Peyer's patch (tissue), 4 donors: ENCODE results near the gene ABCA5. TPM values are rescaled to one million over a fixed set of nuclear protein-coding genes. Genes with fewer than 3 reads are reported as not detected.

ENCODE experiments used
- DNase-seq, 3 donors: peaks; one replicate each; pipeline ENCODE4 v3.0.0-alpha.2; 2017 to 2019
- H3K27ac ChIP-seq, 4 donors: fragments of 200-600 bp; sonication (generic); one replicate each; pipeline ENCODE4 v1.5.1; 2016 to 2019
- H3K27me3 ChIP-seq, 2 donors: fragments of 200-600 bp; sonication (generic); one replicate each; pipeline ENCODE4 v1.5.1; 2019
- H3K36me3 ChIP-seq, 3 donors: fragments of 200-600 bp; sonication (generic); one replicate each; pipeline ENCODE4 v1.5.1; 2016 to 2019
- H3K4me1 ChIP-seq, 4 donors: fragments of 200-600 bp; sonication (generic); one replicate each; pipeline ENCODE4 v1.5.1; 2016 to 2019
- H3K4me3 ChIP-seq, 4 donors: fragments of 200-600 bp; sonication (generic); 1 replicate in 3 of 4; 2 replicates in 1 of 4; pipeline ENCODE4 v1.5.1; 2016 to 2019; ENCODE audit warnings: mild to moderate bottlenecking in 1 of 4
- H3K9me3 ChIP-seq, 4 donors: fragments of 200-600 bp; sonication (generic); one replicate each; pipeline ENCODE4 v1.5.1; 2016 to 2019; ENCODE audit warnings: mild to moderate bottlenecking in 1 of 4
- CTCF ChIP-seq, 6 experiments: fragments of 450-650 bp in 4 of 6; fragments of 200-600 bp in 2 of 6; sonication (generic) in 1 of 6; IDR thresholded peaks; one replicate each; pipeline ENCODE4 v1.5.1; 2017 to 2019; ENCODE audit warnings: antibody characterized with exemption in 6 of 6, mild to moderate bottlenecking in 3 of 6, moderate library complexity in 1 of 6
- POLR2A ChIP-seq, 2 donors: fragments of 450-650 bp; IDR thresholded peaks; one replicate each; pipeline ENCODE4 v1.5.1; 2017; ENCODE audit warnings: antibody characterized with exemption in 2 of 2, mild to moderate bottlenecking in 2 of 2, moderate library complexity in 2 of 2
- total RNA-seq, 4 donors: library from RNA; depleted of rRNA; stranded (reverse); fragments of >200 nt; gene quantifications; one replicate each; pipeline ENCODE4 v1.1.0, GENCODE V29; 2016

The ABCA5 gene, protein sequence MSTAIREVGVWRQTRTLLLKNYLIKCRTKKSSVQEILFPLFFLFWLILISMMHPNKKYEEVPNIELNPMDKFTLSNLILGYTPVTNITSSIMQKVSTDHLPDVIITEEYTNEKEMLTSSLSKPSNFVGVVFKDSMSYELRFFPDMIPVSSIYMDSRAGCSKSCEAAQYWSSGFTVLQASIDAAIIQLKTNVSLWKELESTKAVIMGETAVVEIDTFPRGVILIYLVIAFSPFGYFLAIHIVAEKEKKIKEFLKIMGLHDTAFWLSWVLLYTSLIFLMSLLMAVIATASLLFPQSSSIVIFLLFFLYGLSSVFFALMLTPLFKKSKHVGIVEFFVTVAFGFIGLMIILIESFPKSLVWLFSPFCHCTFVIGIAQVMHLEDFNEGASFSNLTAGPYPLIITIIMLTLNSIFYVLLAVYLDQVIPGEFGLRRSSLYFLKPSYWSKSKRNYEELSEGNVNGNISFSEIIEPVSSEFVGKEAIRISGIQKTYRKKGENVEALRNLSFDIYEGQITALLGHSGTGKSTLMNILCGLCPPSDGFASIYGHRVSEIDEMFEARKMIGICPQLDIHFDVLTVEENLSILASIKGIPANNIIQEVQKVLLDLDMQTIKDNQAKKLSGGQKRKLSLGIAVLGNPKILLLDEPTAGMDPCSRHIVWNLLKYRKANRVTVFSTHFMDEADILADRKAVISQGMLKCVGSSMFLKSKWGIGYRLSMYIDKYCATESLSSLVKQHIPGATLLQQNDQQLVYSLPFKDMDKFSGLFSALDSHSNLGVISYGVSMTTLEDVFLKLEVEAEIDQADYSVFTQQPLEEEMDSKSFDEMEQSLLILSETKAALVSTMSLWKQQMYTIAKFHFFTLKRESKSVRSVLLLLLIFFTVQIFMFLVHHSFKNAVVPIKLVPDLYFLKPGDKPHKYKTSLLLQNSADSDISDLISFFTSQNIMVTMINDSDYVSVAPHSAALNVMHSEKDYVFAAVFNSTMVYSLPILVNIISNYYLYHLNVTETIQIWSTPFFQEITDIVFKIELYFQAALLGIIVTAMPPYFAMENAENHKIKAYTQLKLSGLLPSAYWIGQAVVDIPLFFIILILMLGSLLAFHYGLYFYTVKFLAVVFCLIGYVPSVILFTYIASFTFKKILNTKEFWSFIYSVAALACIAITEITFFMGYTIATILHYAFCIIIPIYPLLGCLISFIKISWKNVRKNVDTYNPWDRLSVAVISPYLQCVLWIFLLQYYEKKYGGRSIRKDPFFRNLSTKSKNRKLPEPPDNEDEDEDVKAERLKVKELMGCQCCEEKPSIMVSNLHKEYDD (N-terminal part only)
- 100 to 1,000 TPM in 3 of 4 donors, 10 to 100 TPM in 1; 25.6 to 239 (median 177) TPM for total RNA-seq

- no peaks in the 10 kb centered on the region for H3K9me3 ChIP-seq
- H3K4me1 ChIP-seq: peaks cover 0 to 13% (median 7%) of the 10 kb centered on the region in 4 donors
- H3K36me3 ChIP-seq: no peaks in the 10 kb centered on the region
- H3K27ac ChIP-seq: peak within 1 kb of the TSS; percentile 83 to 89 (median 86)
- H3K27me3 ChIP-seq: no peaks in the 10 kb centered on the region
- peak; percentile 82 to 96 (median 94) for DNase-seq
- peak; percentile 89 to 95 for TF ChIP-seq POLR2A (IDR thresholded peaks at IDR 0.05)
- no peak for TF ChIP-seq CTCF (IDR thresholded peaks at IDR 0.05)
- H3K4me3 ChIP-seq: peak within 1 kb of the TSS; percentile 67 to 87 (median 68)
These were observed at the start of gene ABCA5 for GRCh38 chr17:69327060-69327831. TSS of gene ABCA5 (minus strand) at chr17:69327133. CDS start at chr17:69314415, 12,718 bp downstream.

DNA sequence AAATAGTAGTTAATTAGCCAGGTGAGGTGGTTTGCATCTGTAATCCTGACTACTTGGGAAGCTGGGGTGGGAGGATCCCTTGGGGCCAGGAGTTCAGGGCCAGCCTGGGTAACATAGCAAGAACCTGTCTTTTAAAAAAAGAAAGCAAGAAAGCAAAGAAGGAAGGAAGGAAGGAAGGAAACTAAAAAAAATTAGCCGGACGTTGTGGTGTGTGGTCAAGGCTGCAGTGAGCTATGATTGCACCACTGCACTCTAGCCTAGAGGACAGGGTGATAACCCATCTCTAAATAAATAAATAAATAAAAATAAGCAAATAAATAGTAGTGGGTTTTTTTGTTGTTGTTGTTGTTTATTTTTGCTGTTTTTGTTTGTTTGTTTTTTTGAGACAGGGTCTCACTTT, 48.3 kb upstream of the ABCA5 start:
- no peaks in the 10 kb centered on the region for H3K4me1 ChIP-seq

DNA sequence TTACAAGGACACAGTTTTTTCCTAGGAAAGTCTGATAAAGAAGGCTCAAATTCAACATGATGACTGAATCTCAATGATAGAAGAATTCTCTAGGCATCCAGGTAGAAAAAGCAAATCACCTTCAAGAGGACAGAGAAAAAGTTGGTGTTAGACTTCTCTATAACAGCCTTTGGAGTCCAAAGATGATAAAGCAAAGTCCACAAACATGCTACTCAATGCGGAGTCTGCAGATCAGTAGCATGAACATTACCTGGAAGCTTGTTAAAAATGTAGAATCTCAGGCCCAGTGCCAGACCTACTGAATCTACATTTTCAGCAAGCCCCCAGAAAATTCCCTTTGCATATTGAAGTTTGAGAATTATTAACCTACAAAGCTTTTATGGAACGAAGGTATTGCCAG, 46.1 kb upstream of the ABCA5 start:
- Histone ChIP-seq H3K4me3 (no peak overlapping the region), H3K27me3 (no peaks in the 10 kb centered on the region), H3K36me3 (no peaks in the 10 kb centered on the region), H3K9me3 (no peaks in the 10 kb centered on the region), H3K27ac (no peak overlapping the region), H3K4me1 (no peaks in the 10 kb centered on the region)
- DNase-seq: no peak
- TF ChIP-seq CTCF (IDR thresholded peaks at IDR 0.05) (no peak), POLR2A (IDR thresholded peaks at IDR 0.05) (no peak)

More for the DNA sequence above, 48.3 kb upstream of the ABCA5 start:
- H3K27me3 ChIP-seq: no peaks in the 10 kb centered on the region
- H3K4me3 ChIP-seq: no peak overlapping the region
- TF ChIP-seq CTCF (IDR thresholded peaks at IDR 0.05) (no peak), POLR2A (IDR thresholded peaks at IDR 0.05) (no peak)
- no peak overlapping the region for H3K27ac ChIP-seq
- no peaks in the 10 kb centered on the region for H3K36me3 ChIP-seq
- no peak for DNase-seq
- H3K9me3 ChIP-seq: no peaks in the 10 kb centered on the region

GRCh38 chr17:69367298-69367697, 40.4 kb upstream of the ABCA5 start:
- no peak overlapping the region for H3K27ac ChIP-seq
- peaks cover 0 to 13% (median 0%) of the 10 kb centered on the region in 4 donors for H3K4me1 ChIP-seq
- H3K27me3 ChIP-seq: no peaks in the 10 kb centered on the region
- H3K9me3 ChIP-seq: no peaks in the 10 kb centered on the region
- no peak overlapping the region for H3K4me3 ChIP-seq
- TF ChIP-seq POLR2A (IDR thresholded peaks at IDR 0.05) (no peak), CTCF (IDR thresholded peaks at IDR 0.05) (no peak)
- H3K36me3 ChIP-seq: no peaks in the 10 kb centered on the region
- DNase-seq: no peak
